Ovary (tissue), 3 donors: ENCODE data around the gene MUL1.

Experiments used
- CTCF ChIP-seq, 3 donors: fragments of 450-650 bp in 2 of 3; fragments of 200-600 bp in 1 of 3; IDR thresholded peaks; one replicate each; pipeline versions ENCODE4 v1.5.1 to v1.8.0; 2016 to 2022; ENCODE audit warnings: antibody characterized with exemption in 3 of 3, mild to moderate bottlenecking in 1 of 3
- EP300 ChIP-seq: sonication (generic); formaldehyde crosslinking; IDR thresholded peaks from one replicate; pipeline ENCODE4 v1.6.1; 2017; ENCODE audit warnings: antibody characterized with exemption
- POLR2A ChIP-seq: fragments of 450-650 bp; IDR thresholded peaks from one replicate; pipeline ENCODE4 v1.6.1; 2017; ENCODE audit warnings: antibody characterized with exemption, mild to moderate bottlenecking, moderate library complexity
- donor health status: DM: no; HTN: no; CAD: no.

- TF ChIP-seq POLR2A (no peak), CTCF (IDR thresholded peaks at IDR 0.05) (no peak), EP300 (no peak)
These were observed 29.8 kb downstream of the MUL1 start for GRCh38 chr1:20478057-20478635.
